B cell (primary cell): ENCODE measurements around the gene FAM216A. TPM values are rescaled to one million over a fixed set of nuclear protein-coding genes. Genes with fewer than 3 reads are reported as not detected.

Source experiments
- ATAC-seq: fragments of 200-7000 bp; cut with Tn5 transposase; one replicate; pipeline ENCODE4 v1.10.0; 2021; ENCODE audit warnings: low read depth, mild to moderate bottlenecking, moderate number of reproducible peaks, moderate library complexity
- CTCF ChIA-PET: fragments of 350-600 bp; sonication (Branson Sonifier 250); formaldehyde crosslinking; loops from one replicate; lab custom pipeline; 2021; ENCODE audit warnings: antibody characterized with exemption, inconsistent platforms; lab: Charles Lee
- POLR2A ChIA-PET: fragments of 350-600 bp; sonication (Branson Sonifier 250); formaldehyde crosslinking; loops from one replicate; lab custom pipeline; 2021; ENCODE audit warnings: antibody characterized with exemption; lab: Charles Lee
- DNase-seq: peaks from one replicate; pipeline ENCODE4 v3.0.0; 2013
- H2AFZ ChIP-seq: 2 replicates; pipeline ENCODE4 v1.6.1; 2012; ENCODE audit warnings: mild to moderate bottlenecking, low read depth, low read length; ENCODE audit not compliant: insufficient read depth, poor library complexity, severe bottlenecking
- H3K27ac ChIP-seq, 2 donors: 1 replicate in 1 of 2; 2 replicates in 1 of 2; pipeline ENCODE4 v1.5.1; 2012 to 2013; ENCODE audit warnings: low read length in 2 of 2, mild to moderate bottlenecking in 2 of 2, moderate library complexity in 1 of 2
- H3K27me3 ChIP-seq, 4 experiments: fragments of 200-600 bp in 1 of 4; sonication (generic) in 1 of 4; replicated peaks in 1 of 4; 1 replicate in 2 of 4; 2 replicates in 2 of 4; pipeline versions ENCODE4 v1.6.1 to v1.7.0; 2013 to 2016; ENCODE audit warnings: low read length in 3 of 4, mild to moderate bottlenecking in 2 of 4, mixed read lengths in 1 of 4, moderate library complexity in 1 of 4; ENCODE audit not compliant: insufficient read depth in 4 of 4, control insufficient read depth in 3 of 4; ENCODE audit errors: control extremely low read depth in 1 of 4
- H3K36me3 ChIP-seq, 2 experiments: replicated peaks in 1 of 2; 1 replicate in 1 of 2; 2 replicates in 1 of 2; pipeline versions ENCODE4 v1.6.1 to v1.7.1; 2013; ENCODE audit warnings: low read length in 1 of 2; ENCODE audit not compliant: insufficient read depth in 2 of 2, control insufficient read depth in 1 of 2; ENCODE audit errors: control extremely low read depth in 1 of 2, extremely low read depth in 1 of 2
- H3K4me1 ChIP-seq, 2 donors: fragments of 200-600 bp in 1 of 2; sonication (generic) in 1 of 2; 1 replicate in 1 of 2; 2 replicates in 1 of 2; pipeline versions ENCODE4 v1.5.1 to v1.6.1; 2013 to 2017; ENCODE audit warnings: low read length in 2 of 2; ENCODE audit not compliant: control insufficient read depth in 2 of 2, insufficient read depth in 2 of 2
- H3K4me2 ChIP-seq: replicated peaks from 2 replicates; pipeline ENCODE3; 2012; ENCODE audit warnings: mild to moderate bottlenecking, low read depth, low read length; ENCODE audit not compliant: poor library complexity, severe bottlenecking
- H3K4me3 ChIP-seq, 5 experiments: fragments of 200-600 bp in 1 of 5; sonication (generic) in 1 of 5; 1 replicate in 3 of 5; 2 replicates in 2 of 5; pipeline versions ENCODE4 v1.5.1 to v1.7.0; 2011 to 2016; ENCODE audit warnings: low read length in 4 of 5, mild to moderate bottlenecking in 4 of 5, low read depth in 2 of 5, control low read depth in 1 of 5, moderate library complexity in 1 of 5; ENCODE audit not compliant: insufficient read depth in 1 of 5; ENCODE audit errors: control extremely low read depth in 1 of 5, extremely low read depth in 1 of 5
- H3K79me2 ChIP-seq: fragments of 200-600 bp; sonication (generic); one replicate; pipeline ENCODE4 v1.6.0; 2016; ENCODE audit warnings: low read length; ENCODE audit not compliant: control insufficient read depth, insufficient read depth
- H3K9ac ChIP-seq: fragments of 200-600 bp; sonication (generic); 2 replicates; pipeline ENCODE4 v1.6.1; 2017; ENCODE audit warnings: mild to moderate bottlenecking, low read length, moderate library complexity
- H3K9me3 ChIP-seq, 3 donors: one replicate each; pipeline versions ENCODE4 v1.6.1 to v1.7.1; 2013; ENCODE audit warnings: low read length in 2 of 3; ENCODE audit not compliant: control insufficient read depth in 2 of 3, insufficient read depth in 1 of 3; ENCODE audit errors: control extremely low read depth in 1 of 3
- H4K20me1 ChIP-seq: 2 replicates; pipeline ENCODE4 v1.6.0; 2012; ENCODE audit warnings: mild to moderate bottlenecking, low read length; ENCODE audit not compliant: insufficient read depth, control insufficient read depth, poor library complexity, severe bottlenecking
- H3K27ac Mint-ChIP-seq: one replicate; pipeline ENCODE4 v1.8.0; 2021; ENCODE audit warnings: mixed read lengths
- H3K27me3 Mint-ChIP-seq: one replicate; pipeline ENCODE4 v1.8.0; 2021; ENCODE audit warnings: mixed read lengths
- H3K4me1 Mint-ChIP-seq: one replicate; pipeline ENCODE4 v1.8.0; 2021; ENCODE audit warnings: mixed read lengths
- H3K4me3 Mint-ChIP-seq: one replicate; pipeline ENCODE4 v1.8.0; 2021; ENCODE audit warnings: mixed read lengths
- H3K9me3 Mint-ChIP-seq: one replicate; pipeline ENCODE4 v1.8.0; 2022; ENCODE audit warnings: mixed read lengths; ENCODE audit not compliant: insufficient read depth
- EZH2 ChIP-seq: IDR thresholded peaks from 2 replicates; pipeline ENCODE4 v1.6.1; 2012; ENCODE audit warnings: borderline replicate concordance, low read depth, mild to moderate bottlenecking, moderate library complexity, low read length; ENCODE audit not compliant: insufficient read depth, poor library complexity, severe bottlenecking
- WGBS: methylation state at CpG from one replicate; pipeline ENCODE4 v1.1.5; 2013; ENCODE audit warnings: missing lambda C conversion rate; ENCODE audit not compliant: insufficient coverage; 5-methylcytosine and 5-hydroxymethylcytosine counted together
- intact Hi-C: fragments of 100-400 bp; cut with micrococcal nuclease; formaldehyde crosslinking; loops from one replicate; pipeline ENCODE4 v1.10.0; 2022
- polyA plus RNA-seq: library from polyadenylated mRNA; depleted of rRNA; stranded (reverse); fragments of >200 nt; gene quantifications from 2 replicates; pipeline ENCODE4 v1.2.3, GENCODE V29; 2012
- total RNA-seq, 2 donors: library from RNA; stranded (reverse); fragments of 120-200 nt in 1 of 2; gene quantifications; 1 replicate in 1 of 2; 2 replicates in 1 of 2; pipeline versions ENCODE4 v1.2.3 to v1.2.4, GENCODE V29; 2013 to 2022
- TF ChIP-seq, protein P1 (sequence below): fragments of 200-600 bp; IDR thresholded peaks from one replicate; pipeline ENCODE4 v1.8.0; 2022; ENCODE audit warnings: antibody characterized with exemption, mild to moderate bottlenecking

The FAM216A gene
- total and polyA plus RNA-seq, 2 donors (not counting 1 experiment from before 2014, with no cell fraction given): 15.7 to 19.7 TPM

DNA sequence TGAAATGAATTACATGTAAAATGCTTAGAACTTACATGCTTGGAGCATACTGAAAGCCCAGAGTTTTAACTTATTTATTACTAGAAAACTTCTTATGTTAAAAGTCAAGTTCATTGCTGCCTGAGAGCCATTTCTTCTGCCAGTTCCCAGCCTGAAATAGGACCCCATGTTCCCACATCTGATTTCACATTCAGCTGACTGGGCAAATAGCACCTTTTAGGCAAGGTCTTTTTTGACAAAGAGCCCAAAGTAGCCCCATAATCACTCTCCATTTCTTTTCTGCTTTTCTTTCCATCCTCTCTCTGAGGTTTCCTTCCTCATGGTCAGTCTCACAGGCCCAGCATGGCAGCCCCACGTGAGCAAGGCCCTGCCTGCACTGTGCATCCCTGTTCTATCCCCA is 17.4 kb upstream of the FAM216A start:
- POLR2A ChIA-PET: interaction anchor here (1.2 to 2.1 kb wide), 3 partner anchors 17 to 153 kb away, joined by 4 to 11 read pairs (median 4); partner anchors contain the start of gene GPN3
- peaks cover 34% of the 10 kb centered on the region for H4K20me1 ChIP-seq

More for the DNA sequence above, 17.4 kb upstream of the FAM216A start:
- peak overlapping the region; percentile 71 for H3K4me3 Mint-ChIP-seq
- TF ChIP-seq EZH2: no peak
- TF ChIP-seq, protein P1, sequence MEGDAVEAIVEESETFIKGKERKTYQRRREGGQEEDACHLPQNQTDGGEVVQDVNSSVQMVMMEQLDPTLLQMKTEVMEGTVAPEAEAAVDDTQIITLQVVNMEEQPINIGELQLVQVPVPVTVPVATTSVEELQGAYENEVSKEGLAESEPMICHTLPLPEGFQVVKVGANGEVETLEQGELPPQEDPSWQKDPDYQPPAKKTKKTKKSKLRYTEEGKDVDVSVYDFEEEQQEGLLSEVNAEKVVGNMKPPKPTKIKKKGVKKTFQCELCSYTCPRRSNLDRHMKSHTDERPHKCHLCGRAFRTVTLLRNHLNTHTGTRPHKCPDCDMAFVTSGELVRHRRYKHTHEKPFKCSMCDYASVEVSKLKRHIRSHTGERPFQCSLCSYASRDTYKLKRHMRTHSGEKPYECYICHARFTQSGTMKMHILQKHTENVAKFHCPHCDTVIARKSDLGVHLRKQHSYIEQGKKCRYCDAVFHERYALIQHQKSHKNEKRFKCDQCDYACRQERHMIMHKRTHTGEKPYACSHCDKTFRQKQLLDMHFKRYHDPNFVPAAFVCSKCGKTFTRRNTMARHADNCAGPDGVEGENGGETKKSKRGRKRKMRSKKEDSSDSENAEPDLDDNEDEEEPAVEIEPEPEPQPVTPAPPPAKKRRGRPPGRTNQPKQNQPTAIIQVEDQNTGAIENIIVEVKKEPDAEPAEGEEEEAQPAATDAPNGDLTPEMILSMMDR: no peak
- H3K4me2 ChIP-seq: peak overlapping the region; percentile 77
- no peak overlapping the region for H3K4me3 ChIP-seq
- H3K27me3 Mint-ChIP-seq: no peaks in the 10 kb centered on the region
- no peaks in the 10 kb centered on the region for H3K9me3 Mint-ChIP-seq
- H3K79me2 ChIP-seq: peaks cover 55% of the 10 kb centered on the region
- CTCF ChIA-PET: interaction anchor here (1.0 to 15.2 kb wide), 14 partner anchors 17 to 437 kb away, joined by 3 to 329 read pairs (median 15); partner anchors contain the start of genes FAM216A, GPN3, RAD9B and TCTN1
- H2AFZ ChIP-seq: no peak overlapping the region
- H3K27me3 ChIP-seq: no peaks in the 10 kb centered on the region
- peak overlapping the region; percentile 53 for H3K27ac Mint-ChIP-seq
- peaks cover 1 to 32% of the 10 kb centered on the region in 2 experiments for H3K36me3 ChIP-seq
- H3K9me3 ChIP-seq: no peaks in the 10 kb centered on the region
- intact Hi-C loops: loop anchor here (2.0 to 5.0 kb wide), 2 partner anchors 101 to 248 kb away; no protein-coding TSS in a partner anchor
- peak overlapping the region in 1 of 2 donors; percentile 35 for H3K27ac ChIP-seq
- H3K4me1 ChIP-seq: peaks cover 43 to 52% of the 10 kb centered on the region in 2 donors
- WGBS: 91% methylated on average over 1 of the region's 1 CpG
- no peak for ATAC-seq
- no peak for DNase-seq
- peaks cover 43% of the 10 kb centered on the region for H3K4me1 Mint-ChIP-seq
- no peak overlapping the region for H3K9ac ChIP-seq
